Upper lobe of left lung (tissue), 4 donors: ENCODE results near the gene SLC25A46.

ENCODE experiments used
- EP300 ChIP-seq, 4 donors: sonication (generic); formaldehyde crosslinking; IDR thresholded peaks; one replicate each; pipeline ENCODE4 v1.5.1; 2017; ENCODE audit warnings: antibody characterized with exemption in 4 of 4, control low read depth in 2 of 4
- POLR2A ChIP-seq, 4 donors: fragments of 450-650 bp; IDR thresholded peaks; one replicate each; pipeline ENCODE4 v1.5.1; 2016 to 2017; ENCODE audit warnings: antibody characterized with exemption in 4 of 4, mild to moderate bottlenecking in 2 of 4
- POLR2AphosphoS5 ChIP-seq, 2 donors: sonication (generic); formaldehyde crosslinking; IDR thresholded peaks; one replicate each; pipeline ENCODE4 v1.5.1; 2017; ENCODE audit warnings: antibody characterized with exemption in 2 of 2
- TF ChIP-seq, protein P1 (sequence below), 6 experiments: fragments of 450-650 bp in 4 of 6; fragments of 200-600 bp in 2 of 6; sonication (generic) in 2 of 6; IDR thresholded peaks; one replicate each; pipeline ENCODE4 v1.5.1; 2016 to 2019; ENCODE audit warnings: antibody characterized with exemption in 6 of 6

DNA sequence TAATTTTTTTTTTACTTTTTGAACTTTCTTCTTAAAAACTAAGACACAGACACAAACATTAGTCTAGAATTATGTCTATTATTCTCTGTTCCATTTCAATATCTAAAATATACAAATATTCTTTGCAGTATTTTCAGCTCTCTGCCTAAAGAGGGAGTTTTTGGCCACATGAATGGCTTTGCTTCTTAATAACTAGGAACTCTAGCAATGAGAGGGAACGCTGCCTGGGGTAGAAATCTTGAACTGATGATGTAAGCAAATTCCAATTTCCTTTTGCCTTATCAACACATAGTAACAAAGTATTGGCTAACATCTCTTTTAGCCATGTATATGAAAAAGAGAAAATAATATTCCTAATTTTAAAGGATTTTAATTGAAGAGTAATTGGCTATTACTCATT is 51.9 kb downstream of the SLC25A46 start:
- TF ChIP-seq, protein P1, sequence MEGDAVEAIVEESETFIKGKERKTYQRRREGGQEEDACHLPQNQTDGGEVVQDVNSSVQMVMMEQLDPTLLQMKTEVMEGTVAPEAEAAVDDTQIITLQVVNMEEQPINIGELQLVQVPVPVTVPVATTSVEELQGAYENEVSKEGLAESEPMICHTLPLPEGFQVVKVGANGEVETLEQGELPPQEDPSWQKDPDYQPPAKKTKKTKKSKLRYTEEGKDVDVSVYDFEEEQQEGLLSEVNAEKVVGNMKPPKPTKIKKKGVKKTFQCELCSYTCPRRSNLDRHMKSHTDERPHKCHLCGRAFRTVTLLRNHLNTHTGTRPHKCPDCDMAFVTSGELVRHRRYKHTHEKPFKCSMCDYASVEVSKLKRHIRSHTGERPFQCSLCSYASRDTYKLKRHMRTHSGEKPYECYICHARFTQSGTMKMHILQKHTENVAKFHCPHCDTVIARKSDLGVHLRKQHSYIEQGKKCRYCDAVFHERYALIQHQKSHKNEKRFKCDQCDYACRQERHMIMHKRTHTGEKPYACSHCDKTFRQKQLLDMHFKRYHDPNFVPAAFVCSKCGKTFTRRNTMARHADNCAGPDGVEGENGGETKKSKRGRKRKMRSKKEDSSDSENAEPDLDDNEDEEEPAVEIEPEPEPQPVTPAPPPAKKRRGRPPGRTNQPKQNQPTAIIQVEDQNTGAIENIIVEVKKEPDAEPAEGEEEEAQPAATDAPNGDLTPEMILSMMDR (IDR thresholded peaks at IDR 0.05) = peak in 1 of 6 experiments; percentile 13
- TF ChIP-seq POLR2A (IDR thresholded peaks at IDR 0.05) (no peak), EP300 (IDR thresholded peaks at IDR 0.05) (no peak), POLR2AphosphoS5 (IDR thresholded peaks at IDR 0.05) (no peak)
